Measurements from ENCODE around the gene PRKAB2.
"Not testable (repeated sequence)": the region's sequence is repeated elsewhere in the genome, so short reads cannot be mapped to it uniquely, and the experiment has no call there.

Gene PRKAB2

GRCh38 chr1:147177611-147178380, 5.5 kb upstream of the PRKAB2 start:
- WGBS, 2 experiments (ENCODE audit: insufficient coverage in 2 of 2) = 88 to 94% methylated on average over 24 to 34 of the region's 36 CpGs
- Histone ChIP-seq H3K9me3 (ENCODE audit: control insufficient read depth, low read length) (no peaks in the 10 kb centered on the region), H3K36me3 (ENCODE audit: control insufficient read depth, insufficient read depth, low read length) (no peaks in the 10 kb centered on the region), H3K4me1 (ENCODE audit: control insufficient read depth, insufficient read depth, low read length, poor library complexity, severe bottlenecking) (no peaks in the 10 kb centered on the region), H3K4me3 (ENCODE audit: extremely low read depth, insufficient read depth, low read length, poor library complexity, severe bottlenecking) (no peak overlapping the region), H3K27ac (ENCODE audit: low read depth, low read length, severe bottlenecking) (no peak overlapping the region)

GRCh38 chr1:147171399-147172167, 687 bp downstream of the PRKAB2 start:
- H3K4me1 ChIP-seq (ENCODE audit: control insufficient read depth, insufficient read depth, low read length, poor library complexity, severe bottlenecking) = peaks cover 23% of the 10 kb centered on the region
- peaks cover 5% of the 10 kb centered on the region for H3K36me3 ChIP-seq (ENCODE audit: control insufficient read depth, insufficient read depth, low read length)
- peak overlapping the region; percentile 82 for H3K27ac ChIP-seq (ENCODE audit: low read depth, low read length, severe bottlenecking)
- WGBS, 2 experiments (ENCODE audit: insufficient coverage in 2 of 2) = 0% methylated on average over 19 to 28 of the region's 32 CpGs
- H3K4me3 ChIP-seq (ENCODE audit: extremely low read depth, insufficient read depth, low read length, poor library complexity, severe bottlenecking) = peak overlapping the region; percentile 86
- H3K9me3 ChIP-seq (ENCODE audit: control insufficient read depth, low read length) = no peaks in the 10 kb centered on the region

- Histone ChIP-seq H3K36me3 (ENCODE audit: control insufficient read depth, insufficient read depth, low read length) (peaks cover 20% of the 10 kb centered on the region), H3K4me1 (ENCODE audit: control insufficient read depth, insufficient read depth, low read length, poor library complexity, severe bottlenecking) (peaks cover 23% of the 10 kb centered on the region), H3K9me3 (ENCODE audit: control insufficient read depth, low read length) (no peaks in the 10 kb centered on the region), H3K27ac (ENCODE audit: low read depth, low read length, severe bottlenecking) (no peak overlapping the region), H3K4me3 (ENCODE audit: extremely low read depth, insufficient read depth, low read length, poor library complexity, severe bottlenecking) (peak overlapping the region; percentile 86)
- 90 to 94% methylated on average over 2 of the region's 6 CpGs for WGBS, 2 experiments (ENCODE audit: insufficient coverage in 2 of 2)
Observed at GRCh38 chr1:147169840-147170674, 2.2 kb downstream of the PRKAB2 start.

- H3K4me3 ChIP-seq (ENCODE audit: extremely low read depth, insufficient read depth, low read length, poor library complexity, severe bottlenecking) = no peak overlapping the region
- H3K4me1 ChIP-seq (ENCODE audit: control insufficient read depth, insufficient read depth, low read length, poor library complexity, severe bottlenecking) = peaks cover 23% of the 10 kb centered on the region
- WGBS, 2 experiments (ENCODE audit: insufficient coverage in 2 of 2) = 80% methylated on average over 1 of the region's 3 CpGs; no CpG with 5 or more reads in 1 of the 2 experiments
- H3K27ac ChIP-seq (ENCODE audit: low read depth, low read length, severe bottlenecking) = no peak overlapping the region
- no peaks in the 10 kb centered on the region for H3K9me3 ChIP-seq (ENCODE audit: control insufficient read depth, low read length)
- H3K36me3 ChIP-seq (ENCODE audit: control insufficient read depth, insufficient read depth, low read length) = peaks cover 23% of the 10 kb centered on the region
Observed at GRCh38 chr1:147169171-147169570, 3.1 kb downstream of the PRKAB2 start.

GRCh38 chr1:147168626-147169058, 3.6 kb downstream of the PRKAB2 start:
- 80% methylated on average over 2 of the region's 2 CpGs; no CpG with 5 or more reads in 1 of the 2 experiments for WGBS, 2 experiments (ENCODE audit: insufficient coverage in 2 of 2)
- H3K4me3 ChIP-seq (ENCODE audit: extremely low read depth, insufficient read depth, low read length, poor library complexity, severe bottlenecking) = no peak overlapping the region
- H3K4me1 ChIP-seq (ENCODE audit: control insufficient read depth, insufficient read depth, low read length, poor library complexity, severe bottlenecking) = peaks cover 23% of the 10 kb centered on the region
- peaks cover 23% of the 10 kb centered on the region for H3K36me3 ChIP-seq (ENCODE audit: control insufficient read depth, insufficient read depth, low read length)
- H3K9me3 ChIP-seq (ENCODE audit: control insufficient read depth, low read length) = no peaks in the 10 kb centered on the region
- H3K27ac ChIP-seq (ENCODE audit: low read depth, low read length, severe bottlenecking) = no peak overlapping the region

- Histone ChIP-seq H3K4me3 (ENCODE audit: extremely low read depth, insufficient read depth, low read length, poor library complexity, severe bottlenecking) (no peak overlapping the region), H3K27ac (ENCODE audit: low read depth, low read length, severe bottlenecking) (peak overlapping the region; percentile 70), H3K36me3 (ENCODE audit: control insufficient read depth, insufficient read depth, low read length) (peaks cover 26% of the 10 kb centered on the region), H3K9me3 (ENCODE audit: control insufficient read depth, low read length) (no peaks in the 10 kb centered on the region), H3K4me1 (ENCODE audit: control insufficient read depth, insufficient read depth, low read length, poor library complexity, severe bottlenecking) (peaks cover 23% of the 10 kb centered on the region)
- WGBS, 2 experiments (ENCODE audit: insufficient coverage in 2 of 2) = 100% methylated on average over 1 of the region's 1 CpG; no CpG with 5 or more reads in 1 of the 2 experiments
Observed at GRCh38 chr1:147167365-147167764, 4.9 kb downstream of the PRKAB2 start.

- no peaks in the 10 kb centered on the region for H3K9me3 ChIP-seq (ENCODE audit: control insufficient read depth, low read length)
- WGBS, 2 experiments (ENCODE audit: insufficient coverage in 2 of 2) = 100% methylated on average over 1 of the region's 1 CpG
- H3K4me3 ChIP-seq (ENCODE audit: extremely low read depth, insufficient read depth, low read length, poor library complexity, severe bottlenecking) = no peak overlapping the region
- peaks cover 68% of the 10 kb centered on the region for H3K36me3 ChIP-seq (ENCODE audit: control insufficient read depth, insufficient read depth, low read length)
- peaks cover 12% of the 10 kb centered on the region for H3K4me1 ChIP-seq (ENCODE audit: control insufficient read depth, insufficient read depth, low read length, poor library complexity, severe bottlenecking)
- no peak overlapping the region for H3K27ac ChIP-seq (ENCODE audit: low read depth, low read length, severe bottlenecking)
Observed at GRCh38 chr1:147163019-147163418, 9.3 kb downstream of the PRKAB2 start.

GRCh38 chr1:147162093-147162492, 10.2 kb downstream of the PRKAB2 start:
- H3K36me3 ChIP-seq (ENCODE audit: control insufficient read depth, insufficient read depth, low read length) = peaks cover 77% of the 10 kb centered on the region
- H3K4me1 ChIP-seq (ENCODE audit: control insufficient read depth, insufficient read depth, low read length, poor library complexity, severe bottlenecking) = peaks cover 3% of the 10 kb centered on the region
- no peak overlapping the region for H3K4me3 ChIP-seq (ENCODE audit: extremely low read depth, insufficient read depth, low read length, poor library complexity, severe bottlenecking)
- H3K9me3 ChIP-seq (ENCODE audit: control insufficient read depth, low read length) = no peaks in the 10 kb centered on the region
- H3K27ac ChIP-seq (ENCODE audit: low read depth, low read length, severe bottlenecking) = no peak overlapping the region

GRCh38 chr1:147157116-147157515, 15.2 kb downstream of the PRKAB2 start:
- H3K27ac ChIP-seq (ENCODE audit: low read depth, low read length, severe bottlenecking); H3K4me1 ChIP-seq (ENCODE audit: control insufficient read depth, insufficient read depth, low read length, poor library complexity, severe bottlenecking); H3K9me3 ChIP-seq (ENCODE audit: control insufficient read depth, low read length); H3K4me3 ChIP-seq (ENCODE audit: extremely low read depth, insufficient read depth, low read length, poor library complexity, severe bottlenecking): not testable (repeated sequence)
- peaks cover 74% of the 10 kb centered on the region for H3K36me3 ChIP-seq (ENCODE audit: control insufficient read depth, insufficient read depth, low read length)
- WGBS, 2 experiments (ENCODE audit: insufficient coverage in 2 of 2) = 100% methylated on average over 1 of the region's 2 CpGs; no CpG with 5 or more reads in 1 of the 2 experiments

GRCh38 chr1:147156642-147157041, 15.6 kb downstream of the PRKAB2 start:
- peaks cover 70% of the 10 kb centered on the region for H3K36me3 ChIP-seq (ENCODE audit: control insufficient read depth, insufficient read depth, low read length)

More at GRCh38 chr1:147156642-147157041, 15.6 kb downstream of the PRKAB2 start:
- no peak overlapping the region for H3K27ac ChIP-seq (ENCODE audit: low read depth, low read length, severe bottlenecking)
- H3K4me1 ChIP-seq (ENCODE audit: control insufficient read depth, insufficient read depth, low read length, poor library complexity, severe bottlenecking) = no peaks in the 10 kb centered on the region
- no peak overlapping the region for H3K4me3 ChIP-seq (ENCODE audit: extremely low read depth, insufficient read depth, low read length, poor library complexity, severe bottlenecking)
- WGBS, 2 experiments (ENCODE audit: insufficient coverage in 2 of 2) = 89 to 94% methylated on average over 3 of the region's 3 CpGs
- no peaks in the 10 kb centered on the region for H3K9me3 ChIP-seq (ENCODE audit: control insufficient read depth, low read length)
